Transverse colon (tissue), 4 donors: ENCODE measurements around the gene TCF19. TPM values are rescaled to one million over a fixed set of nuclear protein-coding genes. Genes with fewer than 3 reads are reported as not detected.

Experiments
- DNase-seq: peaks from one replicate; pipeline ENCODE4 v3.0.0-alpha.2; 2019
- H3K27ac ChIP-seq, 4 donors: fragments of 200-600 bp; sonication (generic); 2 replicates each; pipeline ENCODE4 v1.5.1; 2016 to 2018; ENCODE audit warnings: inconsistent platforms in 4 of 4
- H3K27me3 ChIP-seq: fragments of 200-600 bp; sonication (generic); 2 replicates; pipeline ENCODE4 v1.5.1; 2017; ENCODE audit warnings: inconsistent platforms
- H3K36me3 ChIP-seq, 4 donors: fragments of 200-600 bp; sonication (generic); 2 replicates each; pipeline ENCODE4 v1.5.1; 2017 to 2019; ENCODE audit warnings: inconsistent platforms in 4 of 4
- H3K4me1 ChIP-seq, 4 donors: fragments of 200-600 bp; sonication (generic); 2 replicates each; pipeline ENCODE4 v1.5.1; 2017 to 2020; ENCODE audit warnings: inconsistent platforms in 4 of 4
- H3K4me3 ChIP-seq, 4 donors: fragments of 200-600 bp; sonication (generic); 1 replicate in 1 of 4; 2 replicates in 3 of 4; pipeline versions ENCODE4 v1.5.1 to v1.6.1; 2017 to 2019; ENCODE audit warnings: inconsistent platforms in 4 of 4
- H3K9me3 ChIP-seq, 2 donors: fragments of 200-600 bp; sonication (generic); 2 replicates each; pipeline ENCODE4 v1.5.1; 2017 to 2019; ENCODE audit warnings: inconsistent platforms in 2 of 2
- EP300 ChIP-seq: sonication (generic); formaldehyde crosslinking; IDR thresholded peaks from one replicate; pipeline ENCODE4 v1.6.1; 2017; ENCODE audit warnings: antibody characterized with exemption, low read depth
- POLR2A ChIP-seq: fragments of 450-650 bp; IDR thresholded peaks from one replicate; pipeline ENCODE4 v1.6.1; 2016; ENCODE audit warnings: antibody characterized with exemption, mild to moderate bottlenecking, moderate library complexity
- POLR2AphosphoS5 ChIP-seq, 3 donors: sonication (generic); formaldehyde crosslinking; IDR thresholded peaks; one replicate each; pipeline ENCODE4 v1.6.1; 2016; ENCODE audit warnings: antibody characterized with exemption in 3 of 3
- WGBS, 2 donors: methylation state at CpG; one replicate each; pipeline ENCODE4 v1.1.5; 2018; ENCODE audit warnings: low coverage in 1 of 2; 5-methylcytosine and 5-hydroxymethylcytosine counted together
- in situ Hi-C, 4 donors: fragments of 200-750 bp; cut with MboI; loops; one replicate each; pipeline versions ENCODE4 v1.15.0 to v1.15.1; 2017; ENCODE audit warnings: low sequenced_read_pairs in 3 of 4, low pct_ligation_motif_present in 1 of 4, low pct_unique_long_range_greater_than_20kb in 1 of 4
- intact Hi-C: fragments of 100-400 bp; cut with DNase I; formaldehyde crosslinking; loops from one replicate; pipeline ENCODE4 v1.15.1; 2023; ENCODE audit warnings: low total_unique reads
- total RNA-seq, 4 donors: library from RNA; depleted of rRNA; stranded (reverse); fragments of >200 nt; gene quantifications; one replicate each; pipeline ENCODE4 v1.1.0, GENCODE V29; 2016
- TF ChIP-seq, protein P1 (sequence below), 5 experiments: fragments of 200-600 bp in 3 of 5; fragments of 450-650 bp in 2 of 5; sonication (generic) in 3 of 5; IDR thresholded peaks; 1 replicate in 2 of 5; 2 replicates in 3 of 5; pipeline ENCODE4 v1.5.1; 2016 to 2017; ENCODE audit warnings: antibody characterized with exemption in 5 of 5, inconsistent platforms in 3 of 5, mild to moderate bottlenecking in 2 of 5, moderate library complexity in 1 of 5

Gene TCF19
- total RNA-seq, 4 donors from 2014 or later: 1.6 to 5.2 (median 3.1) TPM

DNA sequence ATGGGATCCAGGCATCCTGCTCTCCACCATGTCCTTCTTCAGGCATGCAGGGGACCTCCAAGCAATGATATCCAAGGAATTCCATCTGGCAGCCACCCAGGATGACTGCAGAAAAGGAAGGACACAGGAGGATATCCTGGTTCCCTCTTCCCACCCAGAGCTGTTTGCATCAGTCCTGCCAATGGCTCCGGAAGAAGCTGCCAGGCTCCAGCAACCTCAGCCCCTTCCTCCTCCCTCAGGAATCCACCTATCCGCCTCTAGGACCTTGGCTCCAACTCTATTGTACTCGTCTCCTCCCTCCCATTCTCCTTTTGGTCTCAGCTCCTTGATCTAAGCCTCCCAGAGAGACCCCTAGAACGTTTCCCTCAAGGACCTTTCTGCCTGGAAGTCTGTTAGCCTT is 18.8 kb upstream of the TCF19 start:
- Histone ChIP-seq H3K9me3 (no peaks in the 10 kb centered on the region), H3K4me1 (peaks cover 0 to 26% (median 17%) of the 10 kb centered on the region in 4 donors), H3K27ac (no peak overlapping the region), H3K27me3 (no peaks in the 10 kb centered on the region), H3K4me3 (no peak overlapping the region), H3K36me3 (no peaks in the 10 kb centered on the region)
- in situ Hi-C loops (loop anchor here (5.0 to 10.0 kb wide), 6 partner anchors 53 to 305 kb away; no protein-coding TSS in a partner anchor), intact Hi-C loops (loop anchor here (5.0 kb wide), 1 partner anchor 228 kb away; no protein-coding TSS in a partner anchor)
- DNase-seq: no peak
- WGBS, 2 donors: 33 to 39% methylated on average over 1 to 4 of the region's 4 CpGs
- TF ChIP-seq, protein P1, sequence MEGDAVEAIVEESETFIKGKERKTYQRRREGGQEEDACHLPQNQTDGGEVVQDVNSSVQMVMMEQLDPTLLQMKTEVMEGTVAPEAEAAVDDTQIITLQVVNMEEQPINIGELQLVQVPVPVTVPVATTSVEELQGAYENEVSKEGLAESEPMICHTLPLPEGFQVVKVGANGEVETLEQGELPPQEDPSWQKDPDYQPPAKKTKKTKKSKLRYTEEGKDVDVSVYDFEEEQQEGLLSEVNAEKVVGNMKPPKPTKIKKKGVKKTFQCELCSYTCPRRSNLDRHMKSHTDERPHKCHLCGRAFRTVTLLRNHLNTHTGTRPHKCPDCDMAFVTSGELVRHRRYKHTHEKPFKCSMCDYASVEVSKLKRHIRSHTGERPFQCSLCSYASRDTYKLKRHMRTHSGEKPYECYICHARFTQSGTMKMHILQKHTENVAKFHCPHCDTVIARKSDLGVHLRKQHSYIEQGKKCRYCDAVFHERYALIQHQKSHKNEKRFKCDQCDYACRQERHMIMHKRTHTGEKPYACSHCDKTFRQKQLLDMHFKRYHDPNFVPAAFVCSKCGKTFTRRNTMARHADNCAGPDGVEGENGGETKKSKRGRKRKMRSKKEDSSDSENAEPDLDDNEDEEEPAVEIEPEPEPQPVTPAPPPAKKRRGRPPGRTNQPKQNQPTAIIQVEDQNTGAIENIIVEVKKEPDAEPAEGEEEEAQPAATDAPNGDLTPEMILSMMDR (IDR thresholded peaks at IDR 0.05): no peak
- no peak for TF ChIP-seq POLR2AphosphoS5 (IDR thresholded peaks at IDR 0.05)
- no peak for TF ChIP-seq EP300
- no peak for TF ChIP-seq POLR2A

DNA sequence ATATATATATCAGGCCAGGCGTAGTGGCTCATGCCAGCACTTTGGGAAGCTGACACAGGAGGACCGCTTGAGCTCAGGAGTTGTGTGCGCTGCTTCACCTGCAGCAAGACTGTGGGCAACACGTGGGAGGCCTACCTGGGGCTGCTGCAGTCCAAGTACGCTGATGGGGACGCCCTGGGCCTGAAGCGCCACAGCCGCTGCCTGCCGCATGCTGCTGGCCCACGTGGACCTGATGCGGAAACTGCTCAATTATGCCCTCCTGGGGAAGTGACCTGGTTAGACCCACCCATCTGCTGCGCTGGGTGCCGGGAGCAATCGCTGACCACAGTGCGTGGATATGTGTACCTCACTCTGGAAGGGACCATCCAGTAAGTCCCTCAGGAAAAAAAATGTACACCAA is 17.7 kb upstream of the TCF19 start:
- intact Hi-C loops (no loop called here), in situ Hi-C loops (no loop called here)
- no peaks in the 10 kb centered on the region for H3K9me3 ChIP-seq
- H3K4me3 ChIP-seq: no peak overlapping the region
- DNase-seq: no peak
- 0 to 98% methylated on average over 1 to 15 of the region's 15 CpGs for WGBS, 2 donors
- H3K27me3 ChIP-seq: no peaks in the 10 kb centered on the region
- TF ChIP-seq, protein P1 (IDR thresholded peaks at IDR 0.05): no peak
- no peak for TF ChIP-seq POLR2AphosphoS5 (IDR thresholded peaks at IDR 0.05)
- TF ChIP-seq POLR2A: no peak
- no peak for TF ChIP-seq EP300
- H3K36me3 ChIP-seq: no peaks in the 10 kb centered on the region
- peaks cover 0 to 35% (median 25%) of the 10 kb centered on the region in 4 donors for H3K4me1 ChIP-seq
- H3K27ac ChIP-seq: no peak overlapping the region

- H3K27ac ChIP-seq: peak overlapping the region in 2 of 4 donors; percentile 84 to 91
Observed at GRCh38 chr6:31142361-31142761, 16.0 kb upstream of the TCF19 start.

GRCh38 chr6:31143148-31143547 is 15.2 kb upstream of the TCF19 start:
- Histone ChIP-seq H3K4me1 (peaks cover 0 to 26% (median 20%) of the 10 kb centered on the region in 4 donors), H3K4me3 (no peak overlapping the region), H3K9me3 (no peaks in the 10 kb centered on the region), H3K36me3 (no peaks in the 10 kb centered on the region), H3K27ac (peak overlapping the region; percentile 82 to 91 (median 85)), H3K27me3 (no peaks in the 10 kb centered on the region)
- intact Hi-C loops (no loop called here), in situ Hi-C loops (no loop called here)
- WGBS, 2 donors: 69% methylated on average over 11 of the region's 11 CpGs; no CpG with 5 or more reads in 1 of the 2 donors
- no peak for TF ChIP-seq EP300
- no peak for TF ChIP-seq POLR2A
- TF ChIP-seq, protein P1 (IDR thresholded peaks at IDR 0.05): no peak
- TF ChIP-seq POLR2AphosphoS5 (IDR thresholded peaks at IDR 0.05): no peak
- DNase-seq: no peak

More at GRCh38 chr6:31142361-31142761, 16.0 kb upstream of the TCF19 start:
- in situ Hi-C loops (no loop called here), intact Hi-C loops (no loop called here)
- H3K4me1 ChIP-seq: peaks cover 0 to 34% (median 25%) of the 10 kb centered on the region in 4 donors
- H3K4me3 ChIP-seq: no peak overlapping the region
- no peaks in the 10 kb centered on the region for H3K36me3 ChIP-seq
- TF ChIP-seq POLR2AphosphoS5 (IDR thresholded peaks at IDR 0.05): no peak
- DNase-seq: no peak
- 60 to 75% methylated on average over 1 to 2 of the region's 2 CpGs for WGBS, 2 donors
- no peaks in the 10 kb centered on the region for H3K9me3 ChIP-seq
- no peaks in the 10 kb centered on the region for H3K27me3 ChIP-seq
